SK-N-SH (cell line): Measurements from ENCODE around the gene PLVAP. TPM values are rescaled to one million over a fixed set of nuclear protein-coding genes. Genes with fewer than 3 reads are reported as not detected.

Source experiments
- CTCF ChIA-PET: fragments of 300-600, 350-600 bp; formaldehyde crosslinking; extraction: SDS; loops from one replicate; lab custom pipeline; 2021; lab: Yijun Ruan, JAX
- POLR2A ChIA-PET: fragments of 350-600 bp; sonication (Branson Sonifier 250); formaldehyde crosslinking; extraction: SDS; loops from one replicate; lab custom pipeline; 2020; ENCODE audit warnings: antibody characterized with exemption, inconsistent platforms; lab: Yijun Ruan, JAX
- DNase-seq: peaks from one replicate; pipeline ENCODE4 v3.0.0; 2012
- H2AFZ ChIP-seq: fragments of 200-600 bp; sonication (generic); 2 replicates; pipeline ENCODE4 v1.8.1; 2016; ENCODE audit warnings: antibody characterized with exemption, mild to moderate bottlenecking, low read depth
- H3F3A ChIP-seq: fragments of 200-600 bp; sonication (generic); replicated peaks from 2 replicates; pipeline ENCODE3; 2016; ENCODE audit warnings: antibody characterized with exemption, mild to moderate bottlenecking; ENCODE audit not compliant: insufficient read depth
- H3K27ac ChIP-seq, 2 experiments: fragments of 200-500 bp in 1 of 2; fragments of 200-600 bp in 1 of 2; sonication (Bioruptor generic) in 1 of 2; sonication (generic), shearing (Covaris generic) in 1 of 2; 2 replicates each; pipeline versions ENCODE4 v1.5.1 to v1.6.1; 2014 to 2016; ENCODE audit warnings: low read depth in 2 of 2, inconsistent platforms in 1 of 2, low read length in 1 of 2, mild to moderate bottlenecking in 1 of 2, mixed read lengths in 1 of 2
- H3K27me3 ChIP-seq: fragments of 200-600 bp; sonication (generic), shearing (Covaris generic); 2 replicates; pipeline ENCODE4 v1.6.1; 2016; ENCODE audit warnings: mixed run types; ENCODE audit not compliant: insufficient read depth
- H3K36me3 ChIP-seq, 2 experiments: fragments of 200-500 bp in 1 of 2; fragments of 200-600 bp in 1 of 2; sonication (Bioruptor generic) in 1 of 2; sonication (generic) in 1 of 2; replicated peaks in 1 of 2; 2 replicates each; pipeline versions ENCODE3 to v1.5.1; 2014 to 2016; ENCODE audit warnings: low read length in 1 of 2, mild to moderate bottlenecking in 1 of 2; ENCODE audit not compliant: insufficient read depth in 2 of 2, control insufficient read depth in 1 of 2
- H3K4me1 ChIP-seq, 2 experiments: fragments of 200-500 bp in 1 of 2; fragments of 200-600 bp in 1 of 2; sonication (Bioruptor generic) in 1 of 2; sonication (generic), shearing (Covaris generic) in 1 of 2; 2 replicates each; pipeline versions ENCODE4 v1.5.1 to v1.6.1; 2014 to 2016; ENCODE audit warnings: low read depth in 1 of 2, low read length in 1 of 2, mixed run types in 1 of 2; ENCODE audit not compliant: insufficient read depth in 2 of 2, control insufficient read depth in 1 of 2
- H3K4me2 ChIP-seq: fragments of 200-600 bp; sonication (generic), shearing (Covaris generic); 2 replicates; pipeline ENCODE4 v1.6.1; 2017; ENCODE audit warnings: mixed run types
- H3K4me3 ChIP-seq, 2 experiments: fragments of 200-500 bp in 1 of 2; fragments of 200-600 bp in 1 of 2; sonication (Bioruptor generic) in 1 of 2; sonication (generic), shearing (Covaris generic) in 1 of 2; 2 replicates each; pipeline versions ENCODE4 v1.5.1 to v1.8.1; 2014 to 2016; ENCODE audit warnings: low read depth in 2 of 2, inconsistent platforms in 1 of 2, low read length in 1 of 2, mild to moderate bottlenecking in 1 of 2, mixed read lengths in 1 of 2, moderate library complexity in 1 of 2
- H3K79me2 ChIP-seq: fragments of 200-600 bp; sonication (generic); 2 replicates; pipeline ENCODE4 v1.8.1; 2017; ENCODE audit warnings: mild to moderate bottlenecking; ENCODE audit not compliant: insufficient read depth
- H3K9ac ChIP-seq: fragments of 200-600 bp; sonication (generic); 2 replicates; pipeline ENCODE4 v1.6.1; 2017; ENCODE audit warnings: mixed run types
- H3K9me2 ChIP-seq: fragments of 200-600 bp; sonication (generic); 2 replicates; pipeline ENCODE4 v1.6.1; 2017; ENCODE audit warnings: mixed run types
- H3K9me3 ChIP-seq: fragments of 200-600 bp; sonication (generic); 2 replicates; pipeline ENCODE4 v1.6.1; 2017; ENCODE audit warnings: mixed run types, mild to moderate bottlenecking, moderate library complexity
- H4K20me1 ChIP-seq: fragments of 200-600 bp; sonication (generic); 2 replicates; pipeline ENCODE4 v1.6.1; 2017; ENCODE audit warnings: mild to moderate bottlenecking, mixed run types; ENCODE audit not compliant: insufficient read depth
- CHD2 ChIP-seq: fragments of 150-350 bp; IDR thresholded peaks from 2 replicates; pipeline ENCODE4 v1.6.1; 2018; ENCODE audit warnings: low read length; ENCODE audit not compliant: partially characterized antibody
- ELF1 ChIP-seq: IDR thresholded peaks from 2 replicates; pipeline ENCODE4 v1.4.0; 2012
- EP300 ChIP-seq, 2 experiments: IDR thresholded peaks; 2 replicates each; pipeline versions ENCODE4 v1.4.0 to v1.6.1; 2012; ENCODE audit warnings: borderline replicate concordance in 1 of 2, low read depth in 1 of 2, low read length in 1 of 2
- EZH2phosphoT487 ChIP-seq: fragments of 200-600 bp; sonication (generic); IDR thresholded peaks from 2 replicates; pipeline ENCODE4 v1.6.1; 2017; ENCODE audit warnings: low read depth, mixed run types, mild to moderate bottlenecking, antibody characterized with exemption, moderate library complexity, borderline replicate concordance
- FOSL2 ChIP-seq: IDR thresholded peaks from 2 replicates; pipeline ENCODE4 v1.4.0; 2012; ENCODE audit warnings: low read depth, mild to moderate bottlenecking, moderate library complexity, borderline replicate concordance
- FOXM1 ChIP-seq: IDR thresholded peaks from 2 replicates; pipeline ENCODE4 v1.4.0; 2012; ENCODE audit warnings: low read depth, mild to moderate bottlenecking
- GABPA ChIP-seq: IDR thresholded peaks from 2 replicates; pipeline ENCODE4 v1.4.0; 2012; ENCODE audit warnings: low read depth, mild to moderate bottlenecking
- MEF2A ChIP-seq: IDR thresholded peaks from 2 replicates; pipeline ENCODE4 v1.4.0; 2012; ENCODE audit warnings: low read depth, borderline replicate concordance
- NRF1 ChIP-seq: IDR thresholded peaks from 2 replicates; pipeline ENCODE4 v1.6.1; 2012; ENCODE audit warnings: low read depth, mild to moderate bottlenecking, low read length
- RAD21 ChIP-seq: IDR thresholded peaks from 2 replicates; pipeline ENCODE4 v1.6.1; 2012; ENCODE audit warnings: mild to moderate bottlenecking, low read length
- RCOR1 ChIP-seq: fragments of 150-350 bp; IDR thresholded peaks from 2 replicates; pipeline ENCODE4 v1.6.1; 2017; ENCODE audit warnings: antibody characterized with exemption, low read length
- RFX5 ChIP-seq: IDR thresholded peaks from 2 replicates; pipeline ENCODE4 v1.6.1; 2012; ENCODE audit warnings: mild to moderate bottlenecking, improper control_type of control experiment, low read length
- SIN3A ChIP-seq: IDR thresholded peaks from 2 replicates; pipeline ENCODE4 v1.6.1; 2012; ENCODE audit warnings: low read depth, mild to moderate bottlenecking, low read length, moderate library complexity, borderline replicate concordance
- SMC3 ChIP-seq: IDR thresholded peaks from 2 replicates; pipeline ENCODE4 v1.6.1; 2012; ENCODE audit warnings: low read depth, low read length, improper control_type of control experiment
- WGBS: methylation state at CpG from one replicate; pipeline ENCODE4 v1.1.6; 2017; ENCODE audit warnings: low lambda C conversion rate; 5-methylcytosine and 5-hydroxymethylcytosine counted together
- polyA plus RNA-seq, 3 experiments: library from polyadenylated mRNA; depleted of rRNA; stranded (reverse); fragments of >200 nt; gene quantifications; 2 replicates each; pipeline ENCODE4 v1.2.3, GENCODE V29; 2012
- TF ChIP-seq, protein P1 (sequence below): IDR thresholded peaks from 2 replicates; pipeline ENCODE4 v1.6.1; 2012; ENCODE audit warnings: mild to moderate bottlenecking, low read depth, low read length, moderate library complexity
- TF ChIP-seq, protein P2 (sequence below): fragments of 150-350 bp; IDR thresholded peaks from 2 replicates; pipeline ENCODE4 v1.6.1; 2016; ENCODE audit warnings: mild to moderate bottlenecking, low read depth, low read length
- TF ChIP-seq, protein P3 (sequence below): fragments of 200-600 bp; sonication (generic); IDR thresholded peaks from 2 replicates; pipeline ENCODE4 v1.6.1; 2017; ENCODE audit warnings: antibody characterized with exemption, mild to moderate bottlenecking, moderate library complexity
- TF ChIP-seq, protein P4 (sequence below): IDR thresholded peaks from 2 replicates; pipeline ENCODE4 v1.4.0; 2012; ENCODE audit warnings: low read depth, borderline replicate concordance

PLVAP gene
- polyA plus RNA-seq, 1 of the 3 experiments (the other 2 are of a cell fraction): not detected

DNA sequence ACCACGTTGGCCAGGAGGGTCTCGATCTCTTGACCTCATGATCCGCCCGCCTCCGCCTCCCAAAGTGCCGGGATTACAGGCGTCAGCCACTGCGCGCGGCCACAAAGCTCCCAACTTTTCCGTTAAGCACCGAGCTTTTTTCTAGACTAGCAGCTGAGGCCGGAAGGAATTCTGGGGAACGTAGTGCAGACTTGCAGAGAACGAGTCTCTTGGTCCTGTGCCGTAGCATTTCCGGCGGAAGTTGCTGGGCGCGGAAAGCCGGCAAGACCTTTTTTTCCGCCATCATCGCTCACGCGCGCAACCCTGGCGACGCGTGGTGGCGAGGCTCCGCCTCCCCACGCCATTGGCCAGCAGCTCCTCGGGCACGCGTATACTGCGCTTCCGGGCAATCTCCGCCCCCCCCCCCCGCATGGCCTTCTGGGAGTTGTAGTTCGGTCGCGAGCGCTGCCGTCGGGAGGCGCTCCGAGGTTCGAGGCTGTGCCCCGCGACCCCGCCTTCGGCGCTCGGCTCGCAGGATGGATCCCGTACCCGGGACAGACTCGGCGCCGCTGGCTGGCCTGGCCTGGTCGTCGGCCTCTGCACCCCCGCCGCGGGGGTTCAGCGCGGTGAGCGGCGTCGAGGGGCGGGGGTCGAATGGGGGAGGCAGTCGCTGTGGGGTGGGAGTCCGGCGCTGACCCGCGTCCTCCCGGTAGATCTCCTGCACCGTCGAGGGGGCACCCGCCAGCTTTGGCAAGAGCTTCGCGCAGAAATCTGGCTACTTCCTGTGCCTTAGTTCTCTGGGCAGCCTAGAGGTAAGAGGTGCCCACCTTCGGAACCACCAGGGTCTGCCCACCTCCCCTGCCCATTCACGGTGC is 42.7 kb upstream of the PLVAP start, which contains the start of gene MVB12A (continued):
- TF ChIP-seq FOXM1: no peak
- 0 out of 2 replicates have a peak, but pooled peaks have one; percentile 11 for TF ChIP-seq RFX5
- TF ChIP-seq, protein P1, sequence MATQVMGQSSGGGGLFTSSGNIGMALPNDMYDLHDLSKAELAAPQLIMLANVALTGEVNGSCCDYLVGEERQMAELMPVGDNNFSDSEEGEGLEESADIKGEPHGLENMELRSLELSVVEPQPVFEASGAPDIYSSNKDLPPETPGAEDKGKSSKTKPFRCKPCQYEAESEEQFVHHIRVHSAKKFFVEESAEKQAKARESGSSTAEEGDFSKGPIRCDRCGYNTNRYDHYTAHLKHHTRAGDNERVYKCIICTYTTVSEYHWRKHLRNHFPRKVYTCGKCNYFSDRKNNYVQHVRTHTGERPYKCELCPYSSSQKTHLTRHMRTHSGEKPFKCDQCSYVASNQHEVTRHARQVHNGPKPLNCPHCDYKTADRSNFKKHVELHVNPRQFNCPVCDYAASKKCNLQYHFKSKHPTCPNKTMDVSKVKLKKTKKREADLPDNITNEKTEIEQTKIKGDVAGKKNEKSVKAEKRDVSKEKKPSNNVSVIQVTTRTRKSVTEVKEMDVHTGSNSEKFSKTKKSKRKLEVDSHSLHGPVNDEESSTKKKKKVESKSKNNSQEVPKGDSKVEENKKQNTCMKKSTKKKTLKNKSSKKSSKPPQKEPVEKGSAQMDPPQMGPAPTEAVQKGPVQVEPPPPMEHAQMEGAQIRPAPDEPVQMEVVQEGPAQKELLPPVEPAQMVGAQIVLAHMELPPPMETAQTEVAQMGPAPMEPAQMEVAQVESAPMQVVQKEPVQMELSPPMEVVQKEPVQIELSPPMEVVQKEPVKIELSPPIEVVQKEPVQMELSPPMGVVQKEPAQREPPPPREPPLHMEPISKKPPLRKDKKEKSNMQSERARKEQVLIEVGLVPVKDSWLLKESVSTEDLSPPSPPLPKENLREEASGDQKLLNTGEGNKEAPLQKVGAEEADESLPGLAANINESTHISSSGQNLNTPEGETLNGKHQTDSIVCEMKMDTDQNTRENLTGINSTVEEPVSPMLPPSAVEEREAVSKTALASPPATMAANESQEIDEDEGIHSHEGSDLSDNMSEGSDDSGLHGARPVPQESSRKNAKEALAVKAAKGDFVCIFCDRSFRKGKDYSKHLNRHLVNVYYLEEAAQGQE: no peak
- no peak for TF ChIP-seq EP300 (IDR thresholded peaks at IDR 0.05; ENCODE audit: borderline replicate concordance in 1 of 2, low read depth in 1 of 2, low read length in 1 of 2)
- peak; percentile 94 for TF ChIP-seq GABPA
- TF ChIP-seq EZH2phosphoT487: no peak
- TF ChIP-seq NRF1: peak; percentile 72
- no peak for TF ChIP-seq SMC3

DNA sequence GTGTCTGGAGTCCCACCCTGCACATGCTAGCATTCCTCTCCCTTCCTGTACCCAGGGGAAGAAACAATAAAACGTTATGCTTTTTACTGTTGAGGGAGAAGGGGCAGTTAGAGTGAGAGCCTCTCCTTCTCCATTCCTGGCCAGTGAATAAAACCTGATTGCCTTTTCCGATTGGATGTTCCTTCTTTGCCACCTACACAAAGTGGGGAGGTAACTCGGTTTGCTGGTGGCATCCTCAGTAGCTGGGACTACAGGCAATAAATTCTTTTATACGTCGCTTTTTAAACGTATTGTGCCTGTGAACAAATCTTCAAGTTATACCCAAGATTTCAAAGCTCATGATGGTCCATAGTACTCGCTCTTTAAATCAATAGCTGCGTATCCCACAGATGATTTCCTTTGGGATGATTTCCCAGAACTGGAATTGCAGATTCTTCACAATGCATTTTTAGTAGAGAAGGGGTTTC is 42.0 kb upstream of the PLVAP start:
- WGBS: 37% methylated on average over 8 of the region's 8 CpGs
- no peaks in the 10 kb centered on the region for H3K79me2 ChIP-seq
- POLR2A ChIA-PET: interaction anchor here (0.6 to 1.3 kb wide), 5 partner anchors 18 to 1300 kb away, joined by 3 to 7 read pairs (median 3); partner anchors contain the start of genes DDA1 and PGLS
- peak overlapping the region; percentile 83 for H3K4me2 ChIP-seq
- H3K9me3 ChIP-seq: no peaks in the 10 kb centered on the region
- H3K27ac ChIP-seq: peak overlapping the region; percentile 59 to 76
- no peak for DNase-seq
- H3K9ac ChIP-seq: peak overlapping the region; percentile 69; the same call in 1 of the 2 replicates
- H3K36me3 ChIP-seq: peaks cover 3 to 7% of the 10 kb centered on the region in 2 experiments
- CTCF ChIA-PET: interaction anchor here (0.7 to 3.5 kb wide), 9 partner anchors 10 to 52 kb away, joined by 3 to 11 read pairs (median 4); no protein-coding TSS in a partner anchor
- TF ChIP-seq SMC3 (no peak), RAD21 (no peak), RCOR1 (no peak), GABPA (no peak), SIN3A (no peak), CHD2 (no peak), MEF2A (no peak), FOXM1 (no peak), EP300 (IDR thresholded peaks at IDR 0.05; ENCODE audit: borderline replicate concordance in 1 of 2, low read depth in 1 of 2, low read length in 1 of 2) (no peak), ELF1 (no peak), FOSL2 (no peak)
- TF ChIP-seq, protein P2, sequence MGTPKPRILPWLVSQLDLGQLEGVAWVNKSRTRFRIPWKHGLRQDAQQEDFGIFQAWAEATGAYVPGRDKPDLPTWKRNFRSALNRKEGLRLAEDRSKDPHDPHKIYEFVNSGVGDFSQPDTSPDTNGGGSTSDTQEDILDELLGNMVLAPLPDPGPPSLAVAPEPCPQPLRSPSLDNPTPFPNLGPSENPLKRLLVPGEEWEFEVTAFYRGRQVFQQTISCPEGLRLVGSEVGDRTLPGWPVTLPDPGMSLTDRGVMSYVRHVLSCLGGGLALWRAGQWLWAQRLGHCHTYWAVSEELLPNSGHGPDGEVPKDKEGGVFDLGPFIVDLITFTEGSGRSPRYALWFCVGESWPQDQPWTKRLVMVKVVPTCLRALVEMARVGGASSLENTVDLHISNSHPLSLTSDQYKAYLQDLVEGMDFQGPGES: no peak
- TF ChIP-seq, protein P3, sequence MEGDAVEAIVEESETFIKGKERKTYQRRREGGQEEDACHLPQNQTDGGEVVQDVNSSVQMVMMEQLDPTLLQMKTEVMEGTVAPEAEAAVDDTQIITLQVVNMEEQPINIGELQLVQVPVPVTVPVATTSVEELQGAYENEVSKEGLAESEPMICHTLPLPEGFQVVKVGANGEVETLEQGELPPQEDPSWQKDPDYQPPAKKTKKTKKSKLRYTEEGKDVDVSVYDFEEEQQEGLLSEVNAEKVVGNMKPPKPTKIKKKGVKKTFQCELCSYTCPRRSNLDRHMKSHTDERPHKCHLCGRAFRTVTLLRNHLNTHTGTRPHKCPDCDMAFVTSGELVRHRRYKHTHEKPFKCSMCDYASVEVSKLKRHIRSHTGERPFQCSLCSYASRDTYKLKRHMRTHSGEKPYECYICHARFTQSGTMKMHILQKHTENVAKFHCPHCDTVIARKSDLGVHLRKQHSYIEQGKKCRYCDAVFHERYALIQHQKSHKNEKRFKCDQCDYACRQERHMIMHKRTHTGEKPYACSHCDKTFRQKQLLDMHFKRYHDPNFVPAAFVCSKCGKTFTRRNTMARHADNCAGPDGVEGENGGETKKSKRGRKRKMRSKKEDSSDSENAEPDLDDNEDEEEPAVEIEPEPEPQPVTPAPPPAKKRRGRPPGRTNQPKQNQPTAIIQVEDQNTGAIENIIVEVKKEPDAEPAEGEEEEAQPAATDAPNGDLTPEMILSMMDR: no peak
- TF ChIP-seq, protein P4, sequence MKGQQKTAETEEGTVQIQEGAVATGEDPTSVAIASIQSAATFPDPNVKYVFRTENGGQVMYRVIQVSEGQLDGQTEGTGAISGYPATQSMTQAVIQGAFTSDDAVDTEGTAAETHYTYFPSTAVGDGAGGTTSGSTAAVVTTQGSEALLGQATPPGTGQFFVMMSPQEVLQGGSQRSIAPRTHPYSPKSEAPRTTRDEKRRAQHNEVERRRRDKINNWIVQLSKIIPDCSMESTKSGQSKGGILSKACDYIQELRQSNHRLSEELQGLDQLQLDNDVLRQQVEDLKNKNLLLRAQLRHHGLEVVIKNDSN: no peak
- H4K20me1 ChIP-seq: no peaks in the 10 kb centered on the region
- H3K27me3 ChIP-seq: no peaks in the 10 kb centered on the region
- H3K4me3 ChIP-seq: peak overlapping the region; percentile 34 to 75
- no peaks in the 10 kb centered on the region for H3K9me2 ChIP-seq
- peak overlapping the region; percentile 99 for H2AFZ ChIP-seq
- peaks cover 0 to 8% of the 10 kb centered on the region in 2 experiments; a peak in 1 of 4 replicates for H3K4me1 ChIP-seq
- H3F3A ChIP-seq: peaks cover 7% of the 10 kb centered on the region
